HG03103 (cell line): ENCODE data around the gene ISCU.
"Not testable (repeated sequence)": the region's sequence is repeated elsewhere in the genome, so short reads cannot be mapped to it uniquely, and the experiment has no call there.

Experiments used
- ATAC-seq: cut with Tn5 transposase; IDR thresholded peaks from one replicate; pipeline ENCODE4 v1.9.1; 2021; ENCODE audit warnings: low read depth; ENCODE audit not compliant: unreplicated experiment

Gene ISCU

DNA sequence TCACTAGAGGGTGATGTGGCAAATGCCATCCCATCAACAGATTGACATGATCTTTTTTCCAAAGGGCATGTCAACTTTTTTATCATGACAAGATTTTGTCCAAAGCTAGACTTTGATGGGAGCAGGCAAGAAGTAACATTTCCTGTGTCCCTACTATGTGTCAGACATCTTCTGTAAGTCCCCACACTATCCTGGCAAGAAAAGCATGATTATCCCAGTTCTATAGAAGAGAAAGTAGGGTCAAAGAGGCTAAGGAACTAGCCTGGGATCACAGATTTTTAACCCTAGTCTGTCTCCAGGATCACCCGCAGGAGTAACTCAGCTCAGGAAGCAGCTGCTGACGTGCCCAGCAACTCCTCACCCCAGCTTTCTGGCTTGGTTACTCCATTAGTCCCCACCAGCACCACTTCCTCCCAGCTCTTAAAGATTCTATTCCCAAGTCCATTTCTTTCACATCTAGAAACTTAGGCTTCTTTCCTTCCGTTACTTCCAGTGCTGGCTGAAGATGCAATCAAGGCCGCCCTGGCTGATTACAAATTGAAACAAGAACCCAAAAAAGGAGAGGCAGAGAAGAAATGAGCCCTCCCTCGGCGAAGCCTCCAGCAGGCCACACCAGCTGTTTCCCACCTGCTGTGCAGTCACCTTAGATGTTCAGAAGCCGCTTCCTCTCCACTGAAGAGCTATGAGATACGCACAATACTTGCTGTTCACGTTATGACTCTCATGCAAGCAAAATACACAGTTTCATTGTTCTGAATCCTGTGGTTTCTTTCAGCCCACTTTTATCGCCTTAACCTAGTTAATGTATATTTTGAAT is 6.2 kb downstream of the ISCU start:
- ATAC-seq: peak; percentile 72

GRCh38 chr12:108570743-108571608 is 8.6 kb downstream of the ISCU start:
- no peak for ATAC-seq

GRCh38 chr12:108571609-108572165 is 9.3 kb downstream of the ISCU start:
- ATAC-seq: no peak

DNA sequence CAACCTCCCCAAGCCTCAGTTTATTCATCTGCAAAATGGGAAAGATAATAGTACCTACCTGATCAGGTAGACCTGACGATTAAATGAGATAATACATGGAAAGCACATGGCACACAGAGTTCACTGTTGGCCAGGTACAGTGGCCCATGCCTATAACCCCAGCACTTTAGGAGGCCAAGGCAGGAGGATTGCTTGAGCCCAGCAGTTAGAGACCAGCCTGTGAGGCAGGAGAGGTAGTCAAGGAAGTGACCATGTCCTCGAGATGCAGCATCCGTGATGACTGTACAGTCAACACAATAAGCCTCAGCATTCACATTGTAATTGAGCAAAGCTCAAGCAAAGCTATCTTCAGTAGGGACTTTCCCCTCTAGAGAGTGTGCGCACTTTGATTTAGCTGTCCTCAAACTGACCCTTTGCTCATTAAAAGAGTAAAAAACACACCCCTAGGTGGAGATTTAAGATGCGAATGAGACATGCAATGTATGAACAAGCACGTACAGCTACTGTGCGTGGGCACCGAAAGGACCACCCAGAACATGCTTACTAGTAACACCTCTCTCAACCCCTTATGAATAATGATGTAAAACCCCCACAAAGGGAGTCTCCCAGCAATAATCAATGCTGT is 9.9 kb downstream of the ISCU start:
- ATAC-seq: no peak

DNA sequence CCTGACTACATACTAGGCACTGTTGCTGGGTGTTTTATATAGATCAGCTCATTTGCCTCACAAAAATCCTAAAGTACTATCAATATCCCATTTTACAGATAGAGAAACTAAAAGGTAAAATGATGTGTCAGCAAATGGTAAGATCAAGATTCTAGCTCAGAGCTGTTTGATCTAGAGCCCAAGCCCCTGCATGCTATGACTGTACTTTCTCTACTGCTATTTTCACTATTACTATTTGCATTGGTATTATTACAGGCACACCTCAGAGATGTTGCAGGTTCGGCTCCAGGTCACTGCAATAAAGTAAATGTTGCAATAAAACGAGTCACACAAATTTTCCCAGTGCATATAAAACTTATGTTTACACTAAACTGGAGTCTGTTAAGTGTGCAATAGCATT is 10.9 kb downstream of the ISCU start:
- no peak for ATAC-seq

- ATAC-seq: not testable (repeated sequence)
These were observed 11.9 kb downstream of the ISCU start for GRCh38 chr12:108574276-108574675.

DNA sequence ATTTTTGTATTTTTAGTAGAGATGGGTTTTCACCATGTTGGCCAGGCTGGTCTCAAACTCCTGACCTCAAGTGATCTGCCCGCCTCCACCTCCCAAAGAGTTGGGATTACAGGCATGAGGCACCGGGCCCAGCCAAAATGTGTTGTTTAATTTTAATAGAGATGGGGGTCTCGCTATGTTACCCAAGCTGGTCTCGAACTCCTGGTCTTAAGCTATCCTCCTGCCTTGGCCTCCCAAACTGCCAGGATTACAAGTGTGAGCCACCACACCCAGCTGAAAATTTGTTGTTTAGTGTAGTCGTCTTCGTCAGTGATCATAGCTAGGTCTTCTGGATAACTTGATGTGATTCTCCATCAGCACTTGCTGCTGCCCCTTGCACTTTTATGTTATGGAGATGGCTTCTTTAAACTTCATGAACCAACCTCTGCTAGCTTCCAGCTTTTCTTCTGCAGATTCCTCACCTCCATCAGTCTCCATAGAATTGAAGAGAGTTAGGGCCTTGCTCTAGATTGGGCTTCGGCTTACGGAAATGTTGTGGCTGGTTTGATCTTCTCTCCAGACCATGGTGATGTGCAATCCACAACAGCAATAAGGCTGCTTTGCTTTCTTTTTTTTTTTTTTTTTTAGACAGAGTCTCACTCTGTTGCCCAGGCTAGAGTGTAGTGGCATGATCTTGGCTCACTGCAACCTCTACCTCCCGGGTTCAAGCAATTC is 13.0 kb downstream of the ISCU start:
- no peak for ATAC-seq

- no peak for ATAC-seq
These were observed 14.4 kb downstream of the ISCU start for GRCh38 chr12:108576660-108577234.

DNA sequence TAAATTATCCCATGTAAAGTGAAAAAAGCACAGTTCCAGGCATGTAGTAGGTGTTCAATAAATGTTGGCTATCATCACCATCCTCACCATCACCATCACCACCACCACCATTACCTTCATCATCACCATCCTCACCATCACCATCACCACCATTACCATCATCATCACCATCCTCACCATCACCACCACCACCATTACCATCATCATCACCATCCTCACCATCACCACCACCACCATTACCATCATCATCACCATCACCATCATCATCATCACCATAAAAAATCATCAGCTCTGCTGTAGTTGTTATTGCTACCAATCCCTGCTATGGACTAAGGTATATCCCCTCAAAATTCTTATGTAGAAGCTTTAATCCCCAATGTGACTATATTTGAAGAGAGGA is 15.1 kb downstream of the ISCU start:
- no peak for ATAC-seq

GRCh38 chr12:108578264-108578663 is 15.9 kb downstream of the ISCU start:
- no peak for ATAC-seq

DNA sequence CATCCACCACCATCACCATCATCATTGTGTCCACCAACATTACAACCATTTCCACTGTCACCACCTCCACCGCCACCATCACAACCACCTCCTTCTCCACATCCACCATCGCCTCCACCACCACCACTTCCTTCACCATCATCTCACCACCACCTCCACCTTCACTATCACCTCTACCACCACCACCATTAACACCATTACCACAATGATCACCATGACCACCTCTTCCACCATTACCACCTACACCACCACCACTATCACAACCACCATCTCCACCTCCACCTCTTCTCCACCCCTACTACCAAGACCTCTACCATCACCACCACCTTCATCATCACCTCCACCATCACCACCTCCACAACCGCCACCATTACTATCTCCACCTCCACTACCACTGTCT is 16.4 kb downstream of the ISCU start:
- no peak for ATAC-seq

DNA sequence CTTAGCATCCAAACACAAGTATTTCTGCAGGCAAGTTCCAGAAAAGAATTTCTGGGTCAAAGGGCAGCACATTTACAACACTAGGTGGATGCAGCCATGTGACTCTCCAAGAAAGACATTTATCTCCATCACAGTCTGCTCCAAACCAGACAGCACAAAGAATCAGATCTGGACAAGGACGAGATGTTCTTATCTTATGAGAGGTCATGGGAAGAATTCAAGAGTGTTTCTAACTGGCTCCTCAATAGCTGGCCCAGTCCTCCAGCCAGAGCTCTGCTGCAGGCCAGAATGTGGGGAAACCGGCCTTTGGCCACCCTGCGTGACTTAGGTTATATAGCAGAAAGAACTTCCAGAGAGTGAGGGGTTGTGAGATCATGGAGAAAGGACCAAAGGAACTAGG is 18.1 kb downstream of the ISCU start:
- ATAC-seq: no peak

DNA sequence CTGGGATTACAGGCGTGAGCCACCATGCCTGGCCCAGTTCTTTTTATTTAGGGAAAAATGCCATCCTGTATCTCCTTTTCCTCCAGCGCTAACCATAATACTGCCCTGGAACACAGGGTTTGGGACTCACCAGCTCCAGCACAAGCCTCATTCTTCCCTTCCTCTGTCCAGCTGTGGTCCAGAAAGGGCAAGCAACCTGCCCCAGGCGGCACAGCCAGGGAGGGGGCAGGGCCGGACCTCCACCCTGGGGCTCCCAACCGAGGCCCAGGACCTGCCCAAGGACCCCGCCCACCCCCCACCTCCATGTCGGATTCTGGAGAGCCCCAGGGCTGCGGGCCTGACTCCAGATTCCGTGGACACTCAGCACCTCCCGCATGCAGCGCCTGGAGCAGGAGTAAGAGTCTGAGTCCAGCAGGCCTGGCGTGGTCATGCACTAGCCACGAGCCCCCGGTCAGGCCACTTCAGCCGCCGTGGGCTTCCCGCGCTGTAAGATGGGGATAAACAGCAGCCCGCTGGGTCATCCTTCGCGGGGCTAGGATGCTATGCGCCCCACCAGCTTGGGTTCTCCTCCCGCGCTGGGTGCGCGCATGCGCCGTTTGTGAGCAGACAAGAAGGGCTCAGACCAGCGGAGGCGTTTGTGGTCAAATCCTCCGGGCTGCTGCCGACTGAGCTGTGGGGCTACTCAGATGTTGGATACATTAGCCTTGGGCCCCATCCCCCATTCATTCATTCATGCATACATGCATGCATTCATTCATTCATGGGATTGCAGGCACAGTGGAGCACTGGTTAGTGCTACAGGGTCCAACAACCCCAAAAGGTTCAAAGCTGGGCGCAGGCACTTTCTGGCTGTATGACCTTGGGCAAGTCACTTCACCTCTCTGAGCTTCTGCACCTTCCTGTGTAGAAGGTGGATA is 19.2 kb downstream of the ISCU start:
- no peak for ATAC-seq

DNA sequence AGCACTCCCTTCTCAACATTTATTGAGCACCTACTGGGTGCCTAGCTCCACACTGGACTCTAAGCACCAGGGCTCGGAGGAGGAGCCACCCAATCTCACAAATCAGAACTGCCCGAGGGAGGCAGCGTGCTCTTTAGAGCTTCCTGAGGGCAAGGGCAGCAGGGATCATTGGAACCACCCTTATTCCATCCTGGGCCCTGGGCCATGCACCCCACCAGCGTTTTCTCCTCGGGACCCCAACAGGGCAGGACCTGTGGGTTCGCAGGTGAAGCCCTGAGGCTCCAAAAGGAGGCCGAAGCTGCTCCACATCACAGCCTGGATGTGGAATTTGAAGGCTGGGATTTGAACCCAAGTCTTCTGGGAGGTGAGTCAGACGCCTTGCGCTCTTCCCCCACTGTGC is 20.1 kb downstream of the ISCU start:
- no peak for ATAC-seq

GRCh38 chr12:108582978-108583770 is 20.8 kb downstream of the ISCU start:
- no peak for ATAC-seq

GRCh38 chr12:108583991-108584390 is 21.6 kb downstream of the ISCU start:
- ATAC-seq: no peak

DNA sequence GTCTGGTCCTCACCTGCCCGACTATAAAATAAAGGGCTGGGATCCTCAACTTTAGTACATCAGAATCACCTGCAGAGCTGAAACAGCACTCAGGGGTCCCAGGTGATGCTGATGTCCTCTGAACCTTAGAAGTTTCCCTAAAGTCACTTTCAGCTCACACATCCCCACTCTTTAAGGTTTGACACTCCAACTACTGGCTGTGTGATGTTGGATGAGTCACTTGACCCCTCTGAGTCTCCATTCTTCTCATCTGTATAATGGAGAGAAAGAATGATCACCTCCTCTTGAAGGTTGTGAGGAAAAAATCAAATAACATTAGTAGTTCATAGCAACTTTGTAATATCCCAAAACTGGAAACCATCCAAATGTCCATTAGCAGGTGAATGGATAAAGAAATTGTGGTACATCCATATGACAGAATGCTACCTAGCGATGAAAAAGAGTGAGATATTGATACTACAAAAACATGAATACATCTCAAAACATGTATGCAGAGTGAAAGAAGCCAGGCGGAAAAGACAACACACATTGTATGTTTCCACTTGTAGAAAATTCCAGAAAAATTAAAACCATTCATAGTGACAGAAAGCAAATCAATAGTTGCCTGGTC is 22.2 kb downstream of the ISCU start:
- ATAC-seq: no peak

DNA sequence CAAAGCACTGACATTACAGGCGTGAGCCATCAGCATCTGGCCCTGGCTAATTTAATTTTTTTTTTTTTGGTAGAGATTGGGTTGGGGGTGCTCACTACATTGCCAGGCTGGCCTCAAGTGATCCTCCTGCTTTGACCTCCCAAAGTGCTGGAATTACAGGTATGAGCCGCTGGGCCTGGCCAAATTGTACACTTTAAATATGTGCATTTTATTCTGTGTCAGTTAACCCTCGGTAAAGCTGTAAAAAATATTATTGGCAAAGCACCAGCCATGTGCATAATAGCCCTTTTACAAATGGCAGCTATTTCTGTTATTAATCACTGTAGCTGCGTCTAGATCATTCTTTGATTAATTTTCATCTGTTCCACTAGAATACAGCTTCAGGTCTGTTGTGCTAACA is 23.5 kb downstream of the ISCU start:
- ATAC-seq: no peak
